HG02970 (cell line): ENCODE results near the gene ZNF513.
A peak's percentile ranks its signal among the peaks of the same experiment; 100 is the strongest.
"Not testable (repeated sequence)": the region's sequence is repeated elsewhere in the genome, so short reads cannot be mapped to it uniquely, and the experiment has no call there.

ENCODE experiments used
- ATAC-seq: cut with Tn5 transposase; IDR thresholded peaks from one replicate; pipeline ENCODE4 v1.9.1; 2021; ENCODE audit warnings: mild to moderate bottlenecking, moderate library complexity, moderate number of reproducible peaks; ENCODE audit not compliant: unreplicated experiment, low FRiP score

ZNF513 gene

DNA sequence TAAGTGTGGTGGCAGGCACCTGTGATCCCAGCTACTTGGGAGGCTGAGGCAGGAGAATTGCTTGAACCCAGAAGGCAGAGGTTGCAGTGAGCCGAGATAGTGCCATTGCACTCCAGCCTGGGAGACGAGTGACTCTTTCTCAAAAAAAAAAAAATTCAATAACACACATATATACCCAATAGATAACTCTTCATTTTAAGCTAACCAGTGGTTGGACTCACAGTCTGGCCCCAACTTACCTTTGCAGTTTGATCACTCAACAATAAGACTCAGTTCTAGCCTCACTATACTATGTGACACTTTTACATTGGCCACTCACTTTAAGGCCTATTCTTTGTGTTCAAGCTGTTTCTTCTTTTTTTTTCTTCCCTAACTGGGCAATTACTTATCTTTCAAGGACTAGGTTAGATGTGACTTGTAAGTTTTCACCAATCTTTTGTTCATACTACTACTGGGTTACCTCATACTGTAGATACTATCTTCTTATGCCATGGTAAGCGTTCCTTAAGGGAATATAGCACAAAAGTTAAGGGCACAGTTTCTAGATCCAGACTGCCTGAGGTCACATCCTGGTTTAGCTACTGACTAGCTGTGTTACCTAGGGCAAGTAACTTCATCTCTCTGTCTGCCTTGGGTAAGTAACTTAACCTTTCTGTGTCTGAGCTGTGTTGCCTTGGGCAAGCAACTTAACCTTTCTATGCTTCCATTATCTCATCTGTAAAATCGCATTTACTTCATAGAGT, 17.7 kb downstream of the ZNF513 start:
- no peak for ATAC-seq

- ATAC-seq = peak; percentile 93
Observed at GRCh38 chr2:27356382-27357181, 24.0 kb downstream of the ZNF513 start, which contains the start of gene GTF3C2. TSS of gene GTF3C2 (minus strand) at chr2:27356764. CDS start at chr2:27343554, 13,210 bp downstream.

- peak; percentile 35 for ATAC-seq
Observed at GRCh38 chr2:27356056-27356381, 24.5 kb downstream of the ZNF513 start.

DNA sequence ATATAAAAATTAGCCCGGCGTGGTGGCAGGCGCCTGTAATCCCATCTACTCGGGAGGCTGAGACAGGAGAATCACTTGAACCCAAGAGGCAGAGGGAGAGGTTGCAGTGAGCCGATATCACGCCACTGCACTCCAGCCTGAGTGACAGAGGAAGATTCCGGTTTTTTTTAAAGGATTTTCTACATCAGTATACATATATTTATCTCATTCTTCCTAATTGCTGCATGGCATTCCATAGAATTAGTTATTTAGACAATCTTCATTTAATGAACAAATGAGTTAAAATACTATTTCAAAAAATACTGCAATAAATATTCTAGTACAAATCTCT, 26.0 kb downstream of the ZNF513 start:
- ATAC-seq = no peak

- ATAC-seq = no peak
Observed at GRCh38 chr2:27353762-27354596, 26.6 kb downstream of the ZNF513 start.

- not testable (repeated sequence) for ATAC-seq
Observed at GRCh38 chr2:27353386-27353761, 27.2 kb downstream of the ZNF513 start.

- no peak for ATAC-seq
Observed at GRCh38 chr2:27351802-27352598, 28.5 kb downstream of the ZNF513 start.

DNA sequence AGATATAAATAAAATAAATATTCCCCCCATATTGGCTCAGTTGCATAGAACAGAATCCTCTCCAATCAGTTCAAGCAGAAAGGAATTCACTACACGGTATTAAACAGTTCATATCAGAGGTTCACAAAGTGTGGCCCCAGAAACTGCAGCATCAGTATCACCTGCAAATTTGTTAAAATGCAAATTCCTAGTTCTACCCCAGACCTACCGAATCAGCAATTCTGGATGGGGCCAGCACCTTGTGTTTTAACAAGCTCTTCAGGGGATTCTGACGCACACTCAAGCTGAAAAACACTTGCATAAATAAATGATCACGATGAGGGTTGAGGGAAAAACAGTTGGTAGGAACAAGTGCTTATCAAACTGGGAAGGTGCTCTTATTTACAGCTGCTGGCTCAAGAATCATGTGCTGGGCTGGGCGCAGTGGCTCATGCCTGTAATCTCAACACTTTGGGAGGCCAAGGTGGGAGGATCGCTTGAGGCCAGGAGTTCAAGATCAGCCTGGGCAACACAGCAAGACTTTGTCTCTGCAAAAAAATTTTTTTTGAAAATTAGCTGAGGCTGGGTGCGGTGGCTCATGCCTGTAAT, 30.3 kb downstream of the ZNF513 start:
- ATAC-seq = no peak

- ATAC-seq = no peak
Observed at GRCh38 chr2:27347641-27348040, 32.9 kb downstream of the ZNF513 start.

DNA sequence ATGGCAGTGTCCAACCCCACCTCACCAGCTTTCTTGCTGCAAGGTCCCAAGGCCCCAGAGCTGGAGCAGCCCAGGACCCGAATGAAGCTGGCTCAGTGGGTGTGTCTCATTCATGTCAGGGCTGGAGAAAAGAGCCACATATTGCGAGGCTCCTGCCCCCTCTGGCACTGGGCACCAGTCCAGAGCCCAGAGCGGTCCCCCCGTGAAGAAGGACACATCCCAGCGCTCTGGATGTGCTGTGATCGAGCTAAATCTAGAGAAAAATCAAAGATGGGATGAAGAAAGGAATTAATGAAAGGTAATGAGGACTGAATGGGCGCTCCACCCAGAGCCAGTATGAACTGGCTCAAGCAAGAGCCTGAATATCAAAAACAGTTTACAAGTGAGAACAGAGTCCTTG, 44.4 kb downstream of the ZNF513 start:
- no peak for ATAC-seq

GRCh38 chr2:27335311-27335710, 45.2 kb downstream of the ZNF513 start:
- no peak for ATAC-seq
